Skeletal muscle tissue (tissue), 4 donors: ENCODE measurements around the gene BBX. TPM values are rescaled to one million over a fixed set of nuclear protein-coding genes. Genes with fewer than 3 reads are reported as not detected.
A peak's percentile ranks its signal among the peaks of the same experiment; 100 is the strongest.

Experiments used
- H3K27ac ChIP-seq: one replicate; pipeline ENCODE4 v1.7.0; 2013; ENCODE audit warnings: mild to moderate bottlenecking, low read depth, low read length, inconsistent platforms
- H3K27me3 ChIP-seq, 3 donors: one replicate each; pipeline ENCODE4 v1.7.0; 2013; ENCODE audit warnings: low read length in 3 of 3; ENCODE audit not compliant: control insufficient read depth in 3 of 3, insufficient read depth in 3 of 3
- H3K36me3 ChIP-seq, 3 donors: one replicate each; pipeline ENCODE4 v1.7.0; 2013; ENCODE audit warnings: low read length in 3 of 3; ENCODE audit not compliant: control insufficient read depth in 3 of 3, insufficient read depth in 3 of 3
- H3K4me1 ChIP-seq, 3 donors: one replicate each; pipeline ENCODE4 v1.7.0; 2013; ENCODE audit warnings: low read length in 3 of 3, mild to moderate bottlenecking in 3 of 3; ENCODE audit not compliant: control insufficient read depth in 3 of 3, insufficient read depth in 3 of 3
- H3K4me3 ChIP-seq, 3 donors: one replicate each; pipeline ENCODE4 v1.7.0; 2013; ENCODE audit warnings: low read length in 3 of 3
- H3K9ac ChIP-seq, 3 donors: one replicate each; pipeline ENCODE4 v1.7.0; 2013; ENCODE audit warnings: low read length in 3 of 3, mild to moderate bottlenecking in 3 of 3, moderate library complexity in 2 of 3, low read depth in 1 of 3
- H3K9me3 ChIP-seq, 3 donors: one replicate each; pipeline ENCODE4 v1.7.0; 2013; ENCODE audit warnings: low read length in 3 of 3; ENCODE audit not compliant: control insufficient read depth in 3 of 3
- total RNA-seq: library from RNA; depleted of rRNA; stranded (reverse); fragments of >200 nt; gene quantifications from one replicate; pipeline ENCODE4 v1.2.3, GENCODE V29; 2014
- donor health status: Osteomylitis.

BBX gene
- total RNA-seq, 1 donor from 2014 or later = 32.9 TPM

DNA sequence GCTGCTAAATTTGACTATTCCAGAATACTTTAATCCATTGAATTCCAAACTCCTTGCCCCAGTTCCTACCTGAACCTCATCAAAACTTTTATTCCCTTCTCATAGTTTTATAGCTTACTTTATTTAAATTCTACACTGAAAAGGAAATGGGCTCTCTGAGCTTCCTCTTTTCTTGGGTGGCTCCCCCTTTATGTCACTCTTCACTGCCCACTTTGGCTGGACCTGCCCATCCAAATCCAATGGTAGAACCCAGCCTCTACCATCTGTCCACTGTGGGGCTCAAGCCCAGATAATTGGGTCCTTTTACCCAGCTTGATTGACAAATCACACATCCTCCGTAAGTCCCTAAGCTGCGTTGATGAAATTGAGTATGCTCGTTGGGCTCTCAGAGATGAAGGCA is 216.5 kb downstream of the BBX start:
- peak overlapping the region in 1 of 3 donors; percentile 12 for H3K9ac ChIP-seq
- H3K36me3 ChIP-seq = peaks cover 0 to 3% (median 0%) of the 10 kb centered on the region in 3 donors

GRCh38 chr3:107740992-107741896 is 218.5 kb downstream of the BBX start:
- H3K27ac ChIP-seq = no peak overlapping the region

More for the DNA sequence above, 216.5 kb downstream of the BBX start:
- H3K27ac ChIP-seq = no peak overlapping the region
- H3K27me3 ChIP-seq = no peaks in the 10 kb centered on the region
- H3K9me3 ChIP-seq = no peaks in the 10 kb centered on the region
- H3K4me3 ChIP-seq = no peak overlapping the region
- peaks cover 0 to 3% (median 0%) of the 10 kb centered on the region in 3 donors for H3K4me1 ChIP-seq

GRCh38 chr3:107745354-107745753 is 222.6 kb downstream of the BBX start:
- Histone ChIP-seq H3K36me3 (no peaks in the 10 kb centered on the region), H3K4me1 (peaks cover 0 to 3% (median 0%) of the 10 kb centered on the region in 3 donors), H3K4me3 (no peak overlapping the region), H3K27ac (no peak overlapping the region), H3K9me3 (no peaks in the 10 kb centered on the region), H3K9ac (no peak overlapping the region), H3K27me3 (no peaks in the 10 kb centered on the region)

More at GRCh38 chr3:107740992-107741896, 218.5 kb downstream of the BBX start:
- H3K4me3 ChIP-seq = no peak overlapping the region
- no peak overlapping the region for H3K9ac ChIP-seq
- peaks cover 0 to 3% (median 3%) of the 10 kb centered on the region in 3 donors for H3K4me1 ChIP-seq
- no peaks in the 10 kb centered on the region for H3K27me3 ChIP-seq
- peaks cover 0 to 3% (median 0%) of the 10 kb centered on the region in 3 donors for H3K36me3 ChIP-seq
- no peaks in the 10 kb centered on the region for H3K9me3 ChIP-seq

DNA sequence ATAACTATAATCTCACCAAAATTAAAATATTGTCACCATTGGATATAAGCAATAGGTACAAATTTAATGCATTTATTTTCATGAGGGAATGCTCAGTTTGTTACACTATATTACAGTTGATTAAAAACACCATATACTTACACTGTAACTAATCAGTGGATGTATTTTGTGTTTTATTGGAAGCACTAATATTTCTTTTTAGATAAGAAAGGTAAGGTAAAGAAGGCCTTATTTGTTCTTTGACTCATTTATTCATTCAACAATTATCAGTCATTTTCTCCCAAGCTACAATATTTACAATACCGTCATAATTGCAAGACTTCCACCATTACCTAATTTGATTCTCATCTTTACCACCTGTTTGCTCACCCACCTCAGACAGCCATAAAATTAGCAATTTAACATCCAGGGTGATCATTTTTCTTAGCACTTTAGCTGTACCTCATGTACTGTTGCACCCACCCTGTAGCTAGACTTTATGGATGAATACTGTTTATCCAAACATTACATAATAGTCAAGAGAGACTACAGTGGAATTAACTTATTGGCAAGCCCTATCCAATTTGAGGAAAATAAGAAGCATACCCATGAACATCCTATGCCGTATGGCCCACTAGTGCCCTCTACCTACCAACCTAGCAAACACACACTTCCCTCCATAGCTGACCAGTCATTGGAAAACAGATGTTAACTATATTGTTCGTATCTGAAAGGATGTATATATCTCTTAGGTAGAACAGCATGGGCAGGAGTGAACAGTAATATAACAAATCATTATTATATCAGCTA is 229.6 kb downstream of the BBX start:
- H3K27ac ChIP-seq = no peak overlapping the region
- H3K9ac ChIP-seq = no peak overlapping the region
- no peak overlapping the region for H3K4me3 ChIP-seq
- no peaks in the 10 kb centered on the region for H3K27me3 ChIP-seq
- H3K36me3 ChIP-seq = peaks cover 0 to 2% (median 0%) of the 10 kb centered on the region in 3 donors
- no peaks in the 10 kb centered on the region for H3K9me3 ChIP-seq
- no peaks in the 10 kb centered on the region for H3K4me1 ChIP-seq

- Histone ChIP-seq H3K36me3 (peaks cover 0 to 2% (median 0%) of the 10 kb centered on the region in 3 donors), H3K4me3 (no peak overlapping the region), H3K9ac (no peak overlapping the region)
Observed at GRCh38 chr3:107753494-107753893, 230.7 kb downstream of the BBX start.

GRCh38 chr3:107753976-107754375 is 231.2 kb downstream of the BBX start:
- Histone ChIP-seq H3K9ac (no peak overlapping the region), H3K27ac (no peak overlapping the region), H3K9me3 (no peaks in the 10 kb centered on the region), H3K4me1 (no peaks in the 10 kb centered on the region), H3K27me3 (no peaks in the 10 kb centered on the region), H3K4me3 (no peak overlapping the region), H3K36me3 (peaks cover 0 to 2% (median 0%) of the 10 kb centered on the region in 3 donors)

More at GRCh38 chr3:107753494-107753893, 230.7 kb downstream of the BBX start:
- H3K4me1 ChIP-seq = no peaks in the 10 kb centered on the region
- no peaks in the 10 kb centered on the region for H3K9me3 ChIP-seq
- H3K27ac ChIP-seq = no peak overlapping the region
- H3K27me3 ChIP-seq = no peaks in the 10 kb centered on the region

GRCh38 chr3:107756649-107757048 is 233.9 kb downstream of the BBX start:
- Histone ChIP-seq H3K9ac (no peak overlapping the region), H3K36me3 (peaks cover 0 to 2% (median 0%) of the 10 kb centered on the region in 3 donors), H3K27ac (no peak overlapping the region), H3K27me3 (no peaks in the 10 kb centered on the region), H3K4me3 (no peak overlapping the region), H3K9me3 (no peaks in the 10 kb centered on the region), H3K4me1 (no peaks in the 10 kb centered on the region)

DNA sequence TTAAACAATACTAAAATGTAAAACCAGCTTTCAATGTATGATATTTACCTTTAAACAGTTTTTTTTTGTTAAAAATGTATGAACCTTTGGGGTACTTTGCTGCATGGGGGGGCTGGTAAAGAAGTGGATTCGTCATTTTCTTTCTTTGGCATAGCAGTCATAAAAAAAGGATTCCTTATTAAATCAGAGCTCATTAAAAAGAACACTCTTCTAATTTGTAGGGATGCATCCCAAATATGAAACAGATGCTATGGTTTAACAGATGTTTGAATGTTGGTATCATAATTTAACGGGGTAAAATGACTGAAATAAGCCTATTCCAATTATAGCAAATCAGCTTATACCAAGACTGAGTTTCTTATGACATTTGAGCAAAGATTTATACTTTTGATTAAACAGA is 234.4 kb downstream of the BBX start:
- Histone ChIP-seq H3K4me3 (no peak overlapping the region), H3K9ac (no peak overlapping the region), H3K27me3 (no peaks in the 10 kb centered on the region), H3K27ac (no peak overlapping the region), H3K9me3 (no peaks in the 10 kb centered on the region), H3K4me1 (no peaks in the 10 kb centered on the region), H3K36me3 (peaks cover 0 to 2% (median 0%) of the 10 kb centered on the region in 3 donors)

- no peaks in the 10 kb centered on the region for H3K9me3 ChIP-seq
- H3K27ac ChIP-seq = no peak overlapping the region
- H3K4me3 ChIP-seq = no peak overlapping the region
- H3K36me3 ChIP-seq = peaks cover 0 to 2% (median 0%) of the 10 kb centered on the region in 3 donors
- no peaks in the 10 kb centered on the region for H3K4me1 ChIP-seq
- H3K9ac ChIP-seq = no peak overlapping the region
- no peaks in the 10 kb centered on the region for H3K27me3 ChIP-seq
Observed at GRCh38 chr3:107760144-107760543, 237.4 kb downstream of the BBX start.

DNA sequence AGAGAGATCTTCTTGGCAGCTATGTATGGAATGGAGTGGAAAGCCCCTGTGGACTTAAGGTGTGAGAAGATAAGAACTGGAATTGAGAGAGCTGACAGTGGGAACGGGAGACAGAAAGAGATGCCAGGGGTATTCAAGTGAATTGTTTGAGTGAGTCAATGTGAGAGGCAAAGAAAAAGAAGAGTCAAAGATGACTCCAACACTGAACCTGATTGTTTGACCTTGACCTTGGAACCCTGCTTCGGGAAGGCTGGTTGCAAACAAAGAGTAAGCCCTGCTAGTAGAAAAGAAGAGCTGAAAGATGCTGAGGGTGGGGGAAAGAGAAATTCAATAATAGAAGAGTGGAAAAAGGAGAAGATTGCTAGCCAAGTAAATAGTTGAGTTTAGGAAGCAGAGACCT is 238.6 kb downstream of the BBX start:
- H3K9ac ChIP-seq = no peak overlapping the region
- H3K9me3 ChIP-seq = no peaks in the 10 kb centered on the region
- no peaks in the 10 kb centered on the region for H3K4me1 ChIP-seq
- no peak overlapping the region for H3K4me3 ChIP-seq
- no peaks in the 10 kb centered on the region for H3K27me3 ChIP-seq
- H3K36me3 ChIP-seq = no peaks in the 10 kb centered on the region
- no peak overlapping the region for H3K27ac ChIP-seq
